Tibial nerve (tissue), 4 donors: Measurements from ENCODE around the gene ADGRL4.

Experiments used
- EP300 ChIP-seq, 2 donors: sonication (generic); formaldehyde crosslinking; IDR thresholded peaks; one replicate each; pipeline ENCODE4 v1.6.1; 2017; ENCODE audit warnings: antibody characterized with exemption in 2 of 2, mild to moderate bottlenecking in 1 of 2
- POLR2A ChIP-seq, 2 donors: fragments of 450-650 bp; IDR thresholded peaks; one replicate each; pipeline ENCODE4 v1.6.1; 2017; ENCODE audit warnings: antibody characterized with exemption in 2 of 2, mild to moderate bottlenecking in 2 of 2, moderate library complexity in 2 of 2
- TF ChIP-seq, protein P1 (sequence below), 5 experiments: fragments of 200-600 bp in 3 of 5; fragments of 450-650 bp in 2 of 5; sonication (generic) in 3 of 5; IDR thresholded peaks; one replicate each; pipeline ENCODE4 v1.5.1; 2016 to 2019; ENCODE audit warnings: antibody characterized with exemption in 5 of 5, mild to moderate bottlenecking in 3 of 5, moderate library complexity in 2 of 5

- no peak for TF ChIP-seq POLR2A (IDR thresholded peaks at IDR 0.05)
- no peak for TF ChIP-seq EP300 (IDR thresholded peaks at IDR 0.05)
- TF ChIP-seq, protein P1, sequence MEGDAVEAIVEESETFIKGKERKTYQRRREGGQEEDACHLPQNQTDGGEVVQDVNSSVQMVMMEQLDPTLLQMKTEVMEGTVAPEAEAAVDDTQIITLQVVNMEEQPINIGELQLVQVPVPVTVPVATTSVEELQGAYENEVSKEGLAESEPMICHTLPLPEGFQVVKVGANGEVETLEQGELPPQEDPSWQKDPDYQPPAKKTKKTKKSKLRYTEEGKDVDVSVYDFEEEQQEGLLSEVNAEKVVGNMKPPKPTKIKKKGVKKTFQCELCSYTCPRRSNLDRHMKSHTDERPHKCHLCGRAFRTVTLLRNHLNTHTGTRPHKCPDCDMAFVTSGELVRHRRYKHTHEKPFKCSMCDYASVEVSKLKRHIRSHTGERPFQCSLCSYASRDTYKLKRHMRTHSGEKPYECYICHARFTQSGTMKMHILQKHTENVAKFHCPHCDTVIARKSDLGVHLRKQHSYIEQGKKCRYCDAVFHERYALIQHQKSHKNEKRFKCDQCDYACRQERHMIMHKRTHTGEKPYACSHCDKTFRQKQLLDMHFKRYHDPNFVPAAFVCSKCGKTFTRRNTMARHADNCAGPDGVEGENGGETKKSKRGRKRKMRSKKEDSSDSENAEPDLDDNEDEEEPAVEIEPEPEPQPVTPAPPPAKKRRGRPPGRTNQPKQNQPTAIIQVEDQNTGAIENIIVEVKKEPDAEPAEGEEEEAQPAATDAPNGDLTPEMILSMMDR (IDR thresholded peaks at IDR 0.05) = no peak
Measured at GRCh38 chr1:78855258-78855657, 151.3 kb downstream of the ADGRL4 start.
